Choroid plexus epithelial cell (primary cell): ENCODE data around the gene PUSL1.

ENCODE experiments used
- DNase-seq: peaks from one replicate; pipeline ENCODE4 v3.0.0-alpha.2; 2010; ENCODE audit warnings: low read depth
- H3K4me3 ChIP-seq: 2 replicates; pipeline ENCODE4 v1.5.1; 2011; ENCODE audit warnings: low read depth, mild to moderate bottlenecking, control low read depth, low read length, moderate library complexity
- CTCF ChIP-seq: conservative IDR thresholded peaks from 2 replicates; pipeline ENCODE4 v1.5.1; 2011; ENCODE audit warnings: low read depth, mild to moderate bottlenecking, control low read depth, inconsistent platforms, low read length, moderate library complexity

PUSL1 gene

GRCh38 chr1:1347026-1347595, 38.7 kb downstream of the PUSL1 start:
- TF ChIP-seq CTCF, result no peak
- no peak for DNase-seq
- peak overlapping the region; percentile 70 for H3K4me3 ChIP-seq

- peak; percentile 54 for DNase-seq
- TF ChIP-seq CTCF, result no peak
- H3K4me3 ChIP-seq, result peak overlapping the region; percentile 70
Measured at GRCh38 chr1:1347663-1348419, 39.4 kb downstream of the PUSL1 start.

- no peak for TF ChIP-seq CTCF
- peak overlapping the region; percentile 70 for H3K4me3 ChIP-seq
- peak; percentile 72 for DNase-seq
Measured at GRCh38 chr1:1348420-1349255, 40.2 kb downstream of the PUSL1 start.

- peak; percentile 54 for TF ChIP-seq CTCF
- DNase-seq, result peak; percentile 56
- H3K4me3 ChIP-seq, result peak within 1 kb of the TSS; percentile 70
Measured at GRCh38 chr1:1349256-1350012, 41.0 kb downstream of the PUSL1 start, which contains the start of gene DVL1. Gene DVL1 (minus strand): TSS chr1:1349418. CDS start chr1:1349065, 353 bp downstream.

- no peak for DNase-seq
- H3K4me3 ChIP-seq, result no peak overlapping the region
- no peak for TF ChIP-seq CTCF
Measured at GRCh38 chr1:1351511-1352427, 43.4 kb downstream of the PUSL1 start.

GRCh38 chr1:1352786-1353388, 44.5 kb downstream of the PUSL1 start:
- TF ChIP-seq CTCF, result no peak
- H3K4me3 ChIP-seq, result no peak overlapping the region
- no peak for DNase-seq
